Neural progenitor cell (in vitro differentiated cells): ENCODE results near the gene MIDN. TPM values are rescaled to one million over a fixed set of nuclear protein-coding genes. Genes with fewer than 3 reads are reported as not detected.

Experiments used
- DNase-seq: peaks from one replicate; pipeline ENCODE4 v3.0.0-alpha.2; 2016; ENCODE audit warnings: low spot score
- H2AFZ ChIP-seq: fragments of 200-600 bp; sonication (generic); replicated peaks from 2 replicates; pipeline ENCODE4 v1.6.1; 2016; ENCODE audit warnings: antibody characterized with exemption
- H3F3A ChIP-seq: fragments of 200-600 bp; sonication (generic); 2 replicates; pipeline ENCODE4 v1.6.1; 2016; ENCODE audit warnings: antibody characterized with exemption, low read depth
- H3K27ac ChIP-seq: fragments of 200-600 bp; sonication (generic); 2 replicates; pipeline ENCODE4 v1.5.1; 2016; ENCODE audit warnings: mild to moderate bottlenecking
- H3K27me3 ChIP-seq: fragments of 200-600 bp; sonication (generic); 2 replicates; pipeline ENCODE4 v1.6.1; 2016; ENCODE audit warnings: mild to moderate bottlenecking, moderate library complexity
- H3K36me3 ChIP-seq: fragments of 200-600 bp; sonication (generic); 2 replicates; pipeline ENCODE4 v1.5.1; 2016
- H3K4me1 ChIP-seq: fragments of 200-600 bp; sonication (generic); 2 replicates; pipeline ENCODE4 v1.6.1; 2016; ENCODE audit warnings: mixed run types
- H3K4me2 ChIP-seq: fragments of 200-600 bp; sonication (generic); 2 replicates; pipeline ENCODE4 v1.6.1; 2016
- H3K4me3 ChIP-seq: fragments of 200-600 bp; sonication (generic); 2 replicates; pipeline ENCODE4 v1.5.1; 2016
- H3K79me2 ChIP-seq: fragments of 200-600 bp; sonication (generic); 2 replicates; pipeline ENCODE4 v1.6.1; 2016; ENCODE audit warnings: low read depth
- H3K9ac ChIP-seq: fragments of 200-600 bp; sonication (generic); 2 replicates; pipeline ENCODE4 v1.6.1; 2016
- H3K9me3 ChIP-seq: fragments of 200-600 bp; sonication (generic); 2 replicates; pipeline ENCODE4 v1.5.1; 2016; ENCODE audit warnings: low read depth
- H4K20me1 ChIP-seq: fragments of 200-600 bp; sonication (generic); 2 replicates; pipeline ENCODE4 v1.6.1; 2016; ENCODE audit warnings: low read depth
- H3K27ac Mint-ChIP-seq: 3 replicates; pipeline ENCODE4 v1.8.0; 2021; ENCODE audit warnings: mixed read lengths
- H3K27me3 Mint-ChIP-seq: 2 replicates; pipeline ENCODE4 v1.8.0; 2022; ENCODE audit warnings: low read depth, mild to moderate bottlenecking, inconsistent platforms, moderate library complexity, mixed read lengths; ENCODE audit not compliant: insufficient read depth
- H3K36me3 Mint-ChIP-seq: 3 replicates; pipeline ENCODE4 v1.8.0; 2021; ENCODE audit warnings: mixed read lengths
- H3K4me1 Mint-ChIP-seq: 3 replicates; pipeline ENCODE4 v1.8.0; 2021; ENCODE audit warnings: mixed read lengths
- H3K4me3 Mint-ChIP-seq: 3 replicates; pipeline ENCODE4 v1.8.0; 2021; ENCODE audit warnings: mild to moderate bottlenecking, moderate library complexity, mixed read lengths
- H3K9me3 Mint-ChIP-seq: 3 replicates; pipeline ENCODE4 v1.8.0; 2020; ENCODE audit warnings: mixed read lengths
- EZH2 ChIP-seq: fragments of 200-600 bp; sonication (generic); IDR thresholded peaks from 2 replicates; pipeline ENCODE4 v1.6.1; 2017; ENCODE audit warnings: antibody characterized with exemption, mild to moderate bottlenecking, moderate library complexity
- EZH2phosphoT487 ChIP-seq: fragments of 200-600 bp; sonication (generic); IDR thresholded peaks from 2 replicates; pipeline ENCODE4 v1.6.1; 2017; ENCODE audit warnings: antibody characterized with exemption
- total RNA-seq: library from RNA; depleted of rRNA; stranded (reverse); fragments of >200 nt; gene quantifications from 2 replicates; pipeline ENCODE4 v1.2.3, GENCODE V29; 2015; ENCODE audit warnings: low replicate concordance
- TF ChIP-seq, protein P1 (sequence below): fragments of 200-600 bp; sonication (generic); IDR thresholded peaks from 2 replicates; pipeline ENCODE4 v1.5.1; 2017; ENCODE audit warnings: antibody characterized with exemption, mild to moderate bottlenecking

Gene MIDN
- total RNA-seq, 1 donor from 2014 or later, result 16.1 TPM

DNA sequence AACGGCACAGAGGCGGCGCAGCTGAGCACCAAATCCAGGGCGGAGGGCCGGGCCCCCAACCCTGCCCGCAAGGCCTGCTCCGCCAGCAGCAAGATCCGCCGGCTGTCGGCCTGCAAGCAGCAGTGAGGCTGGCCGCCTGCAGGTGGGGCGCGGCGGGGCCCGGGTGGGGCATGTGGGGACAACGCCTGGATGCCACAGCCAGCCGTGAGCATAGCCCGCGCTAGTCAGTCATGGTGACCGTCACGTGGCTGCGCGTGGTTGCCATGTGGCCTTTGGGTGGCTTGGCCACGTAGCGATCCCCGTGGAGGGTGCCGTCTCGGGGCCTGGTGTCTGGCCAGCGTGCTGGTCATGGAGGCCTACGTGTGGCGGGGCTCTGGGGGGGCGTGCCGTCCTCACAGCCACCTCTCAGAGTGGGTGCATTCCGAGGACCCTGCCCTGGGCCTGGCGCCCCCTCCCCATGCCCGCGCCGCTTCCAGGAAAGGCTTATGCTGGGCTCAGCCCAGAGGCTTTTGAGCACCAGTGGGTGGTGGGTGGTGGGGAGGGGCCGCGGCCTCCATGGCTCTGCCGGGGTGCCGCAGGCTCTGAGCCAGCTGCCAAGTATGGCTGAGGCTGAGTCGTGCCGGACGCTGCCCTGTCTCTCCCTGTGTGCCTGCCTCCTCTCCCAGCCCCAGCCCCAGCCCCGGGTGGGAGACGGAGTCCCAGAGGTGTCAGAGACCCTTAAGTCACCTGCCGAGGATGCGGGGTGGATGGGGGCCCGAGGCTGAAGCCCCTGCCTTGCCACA, 21.7 kb upstream of the MIDN start:
- no peaks in the 10 kb centered on the region for H3K4me1 ChIP-seq
- no peak overlapping the region for H2AFZ ChIP-seq
- TF ChIP-seq, protein P1, sequence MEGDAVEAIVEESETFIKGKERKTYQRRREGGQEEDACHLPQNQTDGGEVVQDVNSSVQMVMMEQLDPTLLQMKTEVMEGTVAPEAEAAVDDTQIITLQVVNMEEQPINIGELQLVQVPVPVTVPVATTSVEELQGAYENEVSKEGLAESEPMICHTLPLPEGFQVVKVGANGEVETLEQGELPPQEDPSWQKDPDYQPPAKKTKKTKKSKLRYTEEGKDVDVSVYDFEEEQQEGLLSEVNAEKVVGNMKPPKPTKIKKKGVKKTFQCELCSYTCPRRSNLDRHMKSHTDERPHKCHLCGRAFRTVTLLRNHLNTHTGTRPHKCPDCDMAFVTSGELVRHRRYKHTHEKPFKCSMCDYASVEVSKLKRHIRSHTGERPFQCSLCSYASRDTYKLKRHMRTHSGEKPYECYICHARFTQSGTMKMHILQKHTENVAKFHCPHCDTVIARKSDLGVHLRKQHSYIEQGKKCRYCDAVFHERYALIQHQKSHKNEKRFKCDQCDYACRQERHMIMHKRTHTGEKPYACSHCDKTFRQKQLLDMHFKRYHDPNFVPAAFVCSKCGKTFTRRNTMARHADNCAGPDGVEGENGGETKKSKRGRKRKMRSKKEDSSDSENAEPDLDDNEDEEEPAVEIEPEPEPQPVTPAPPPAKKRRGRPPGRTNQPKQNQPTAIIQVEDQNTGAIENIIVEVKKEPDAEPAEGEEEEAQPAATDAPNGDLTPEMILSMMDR, result no peak
- TF ChIP-seq EZH2 (no peak), EZH2phosphoT487 (no peak)
- Mint-ChIP-seq H3K27me3 (peaks cover 2% of the 10 kb centered on the region), H3K4me1 (peaks cover 2% of the 10 kb centered on the region), H3K4me3 (no peak overlapping the region), H3K27ac (no peak overlapping the region), H3K36me3 (peaks cover 2% of the 10 kb centered on the region), H3K9me3 (no peaks in the 10 kb centered on the region)
- H3K4me2 ChIP-seq, result no peak overlapping the region
- no peaks in the 10 kb centered on the region for H3K27me3 ChIP-seq
- H3K9ac ChIP-seq, result no peak overlapping the region
- H3K4me3 ChIP-seq, result no peak overlapping the region
- no peaks in the 10 kb centered on the region for H3K9me3 ChIP-seq
- peaks cover 32% of the 10 kb centered on the region for H4K20me1 ChIP-seq
- no peak for DNase-seq
- H3K36me3 ChIP-seq, result no peaks in the 10 kb centered on the region
- H3K27ac ChIP-seq, result no peak overlapping the region
- H3K79me2 ChIP-seq, result no peaks in the 10 kb centered on the region
- peaks cover 5% of the 10 kb centered on the region for H3F3A ChIP-seq

- Histone ChIP-seq H4K20me1 (peaks cover 32% of the 10 kb centered on the region), H2AFZ (no peak overlapping the region), H3K4me2 (no peak overlapping the region), H3K9ac (no peak overlapping the region), H3K27ac (no peak overlapping the region), H3K79me2 (no peaks in the 10 kb centered on the region), H3F3A (peaks cover 5% of the 10 kb centered on the region), H3K36me3 (no peaks in the 10 kb centered on the region), H3K4me3 (no peak overlapping the region), H3K27me3 (no peaks in the 10 kb centered on the region), H3K4me1 (no peaks in the 10 kb centered on the region), H3K9me3 (no peaks in the 10 kb centered on the region)
- Mint-ChIP-seq H3K27ac (no peak overlapping the region), H3K4me1 (peaks cover 5% of the 10 kb centered on the region), H3K36me3 (peaks cover 2% of the 10 kb centered on the region), H3K27me3 (peaks cover 6% of the 10 kb centered on the region), H3K4me3 (no peak overlapping the region), H3K9me3 (no peaks in the 10 kb centered on the region)
- TF ChIP-seq, protein P1, result no peak
- TF ChIP-seq EZH2phosphoT487 (no peak), EZH2 (no peak)
- no peak for DNase-seq
Observed at GRCh38 chr19:1227304-1228054, 20.9 kb upstream of the MIDN start.

GRCh38 chr19:1228161-1228957, 20.0 kb upstream of the MIDN start:
- H3K4me2 ChIP-seq, result no peak overlapping the region
- no peak overlapping the region for H3K9ac ChIP-seq
- no peaks in the 10 kb centered on the region for H3K27me3 ChIP-seq
- peaks cover 25% of the 10 kb centered on the region for H4K20me1 ChIP-seq
- TF ChIP-seq EZH2phosphoT487 (no peak), EZH2 (no peak)
- TF ChIP-seq, protein P1, result no peak
- Mint-ChIP-seq H3K4me3 (peak overlapping the region; percentile 30), H3K4me1 (peaks cover 7% of the 10 kb centered on the region), H3K27ac (no peak overlapping the region), H3K36me3 (peaks cover 2% of the 10 kb centered on the region), H3K9me3 (no peaks in the 10 kb centered on the region), H3K27me3 (peaks cover 6% of the 10 kb centered on the region)
- no peak overlapping the region for H2AFZ ChIP-seq
- H3K9me3 ChIP-seq, result no peaks in the 10 kb centered on the region
- H3K36me3 ChIP-seq, result no peaks in the 10 kb centered on the region
- H3K4me1 ChIP-seq, result no peaks in the 10 kb centered on the region
- H3K79me2 ChIP-seq, result no peaks in the 10 kb centered on the region
- DNase-seq, result no peak
- no peak overlapping the region for H3K27ac ChIP-seq
- peaks cover 5% of the 10 kb centered on the region for H3F3A ChIP-seq
- H3K4me3 ChIP-seq, result no peak overlapping the region
